Astrocyte of the spinal cord (primary cell): ENCODE measurements around the gene TMEM14B.
"Not testable (repeated sequence)": the region's sequence is repeated elsewhere in the genome, so short reads cannot be mapped to it uniquely, and the experiment has no call there.

Source experiments
- DNase-seq: peaks from one replicate; pipeline ENCODE4 v3.0.0; 2011; ENCODE audit warnings: low read depth, low spot score
- H3K4me3 ChIP-seq: 2 replicates; pipeline ENCODE4 v1.5.1; 2011; ENCODE audit warnings: low read depth, mild to moderate bottlenecking, low read length, moderate library complexity
- in situ Hi-C: cut with HindIII; loops from 2 replicates; pipeline ENCODE4 v1.10.0; 2017; ENCODE audit warnings: low sequenced_read_pairs
- TF ChIP-seq, protein P1 (sequence below): IDR thresholded peaks from 2 replicates; pipeline ENCODE4 v1.5.1; 2012; ENCODE audit warnings: low read depth, mild to moderate bottlenecking, low read length, inconsistent platforms

The TMEM14B gene

DNA sequence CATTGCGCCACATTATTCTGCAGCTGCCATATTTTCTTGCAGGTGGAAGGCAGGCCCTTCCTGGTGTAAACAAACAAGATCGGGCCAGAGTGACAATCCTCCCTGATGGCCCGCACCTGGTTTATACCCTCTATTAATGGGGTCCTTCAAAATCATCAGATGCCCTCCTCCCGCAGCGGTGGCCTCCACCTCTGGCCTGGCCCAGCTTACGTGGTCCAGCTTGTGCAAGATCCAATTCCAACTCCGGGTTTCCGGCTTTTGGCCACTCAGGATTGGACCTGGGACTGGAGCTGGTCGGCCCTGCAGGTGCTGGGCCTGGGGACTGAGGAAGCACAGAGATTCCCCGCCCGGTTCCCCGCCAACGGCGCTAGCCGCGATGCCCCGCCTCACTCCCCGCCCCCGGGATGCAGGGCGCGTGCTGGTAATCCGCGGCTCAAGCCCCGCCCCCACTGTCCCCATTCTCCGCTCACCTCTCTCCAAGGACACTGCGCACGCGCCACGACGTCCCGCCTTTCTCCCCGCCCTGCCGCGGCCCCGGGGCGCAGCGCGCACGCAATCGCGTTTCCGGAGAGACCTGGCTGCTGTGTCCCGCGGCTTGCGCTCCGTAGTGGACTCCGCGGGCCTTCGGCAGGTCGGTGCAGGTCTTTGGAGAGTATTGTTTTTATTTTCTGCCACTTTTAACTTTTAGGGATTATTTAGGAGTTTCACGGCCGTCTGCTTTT is at the start of gene TMEM14B:
Gene TMEM14B, plus strand, starts transcription at position 555 of the 722 bp plus-strand sequence. CDS start 1,441 bp downstream, outside the sequence.
- peak; percentile 96 for DNase-seq
- TF ChIP-seq, protein P1, sequence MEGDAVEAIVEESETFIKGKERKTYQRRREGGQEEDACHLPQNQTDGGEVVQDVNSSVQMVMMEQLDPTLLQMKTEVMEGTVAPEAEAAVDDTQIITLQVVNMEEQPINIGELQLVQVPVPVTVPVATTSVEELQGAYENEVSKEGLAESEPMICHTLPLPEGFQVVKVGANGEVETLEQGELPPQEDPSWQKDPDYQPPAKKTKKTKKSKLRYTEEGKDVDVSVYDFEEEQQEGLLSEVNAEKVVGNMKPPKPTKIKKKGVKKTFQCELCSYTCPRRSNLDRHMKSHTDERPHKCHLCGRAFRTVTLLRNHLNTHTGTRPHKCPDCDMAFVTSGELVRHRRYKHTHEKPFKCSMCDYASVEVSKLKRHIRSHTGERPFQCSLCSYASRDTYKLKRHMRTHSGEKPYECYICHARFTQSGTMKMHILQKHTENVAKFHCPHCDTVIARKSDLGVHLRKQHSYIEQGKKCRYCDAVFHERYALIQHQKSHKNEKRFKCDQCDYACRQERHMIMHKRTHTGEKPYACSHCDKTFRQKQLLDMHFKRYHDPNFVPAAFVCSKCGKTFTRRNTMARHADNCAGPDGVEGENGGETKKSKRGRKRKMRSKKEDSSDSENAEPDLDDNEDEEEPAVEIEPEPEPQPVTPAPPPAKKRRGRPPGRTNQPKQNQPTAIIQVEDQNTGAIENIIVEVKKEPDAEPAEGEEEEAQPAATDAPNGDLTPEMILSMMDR, result no peak
- in situ Hi-C loops, result no loop called here
- peak within 1 kb of the TSS; percentile 93 for H3K4me3 ChIP-seq

DNA sequence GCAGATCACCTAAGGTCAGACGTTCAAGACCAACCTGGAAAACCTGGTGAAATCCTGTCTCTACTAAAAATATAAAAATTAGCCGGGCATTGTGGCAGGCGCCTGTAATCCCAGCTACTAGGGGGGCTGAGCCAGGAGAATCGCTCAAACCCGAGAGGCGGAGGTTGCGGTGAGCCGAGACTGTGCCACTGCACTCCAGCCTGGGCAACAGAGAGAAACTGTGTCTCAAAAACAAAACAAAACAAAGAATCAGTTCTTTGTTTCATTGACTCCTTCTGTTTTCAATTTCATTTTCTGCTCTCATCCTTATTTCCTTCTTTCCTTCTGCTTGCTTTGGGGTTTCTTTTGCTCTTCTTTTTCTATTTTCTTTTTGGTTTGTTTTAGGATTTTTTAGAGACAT is 33.6 kb upstream of the TMEM14B start:
- no peak overlapping the region for H3K4me3 ChIP-seq
- TF ChIP-seq, protein P1, result no peak
- in situ Hi-C loops, result no loop called here
- DNase-seq, result no peak

DNA sequence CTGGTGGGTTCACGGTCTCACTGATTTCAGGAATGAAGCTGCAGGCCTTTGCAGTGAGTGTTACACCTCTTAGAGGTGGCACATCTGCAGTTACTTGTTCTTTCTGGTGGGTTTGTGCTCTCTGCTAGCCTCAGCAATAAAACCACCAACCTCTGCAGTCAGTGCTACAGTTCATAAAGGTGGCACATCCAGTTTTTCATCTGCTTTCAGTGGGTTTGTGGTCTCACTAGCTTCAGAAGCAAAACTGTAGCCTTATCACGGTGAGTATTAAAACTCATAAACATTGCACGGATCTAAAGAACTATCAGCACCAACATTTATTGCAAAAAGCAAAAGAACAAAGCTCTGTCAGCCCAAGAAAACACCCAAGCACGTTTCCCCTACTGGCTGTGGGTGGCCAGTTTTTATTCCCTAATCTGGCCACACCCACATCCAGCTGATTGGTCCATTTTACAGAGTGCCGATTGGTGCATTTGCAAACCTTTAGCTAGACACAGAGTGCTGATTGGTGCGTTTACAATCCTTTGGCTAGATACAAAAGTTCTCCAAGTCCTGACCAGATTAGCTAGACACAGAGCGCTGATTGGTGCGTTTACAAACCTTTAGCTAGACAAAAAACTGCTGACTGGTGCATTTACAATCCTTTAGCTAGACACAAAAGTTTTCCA is 28.2 kb upstream of the TMEM14B start:
- TF ChIP-seq, protein P1, result no peak
- peak overlapping the region; percentile 44 for H3K4me3 ChIP-seq
- in situ Hi-C loops, result no loop called here
- peak; percentile 7 for DNase-seq

DNA sequence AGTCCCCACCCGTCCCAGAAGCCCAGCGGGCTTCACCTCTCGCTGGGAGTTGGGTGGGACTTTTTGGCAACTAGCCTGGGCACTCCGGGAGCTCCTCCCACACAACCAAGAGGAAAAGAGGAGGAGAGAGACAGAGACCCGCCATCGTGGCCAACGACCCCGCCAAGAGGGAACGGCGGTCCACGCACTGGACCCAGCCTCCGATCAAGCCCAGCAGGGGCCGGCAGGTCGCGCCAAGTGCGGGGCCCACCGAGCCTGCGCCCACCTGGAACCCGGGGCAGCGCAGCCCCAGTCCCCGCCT is 27.7 kb upstream of the TMEM14B start:
- DNase-seq, result no peak
- in situ Hi-C loops, result no loop called here
- H3K4me3 ChIP-seq, result peak overlapping the region; percentile 44
- TF ChIP-seq, protein P1, result no peak

DNA sequence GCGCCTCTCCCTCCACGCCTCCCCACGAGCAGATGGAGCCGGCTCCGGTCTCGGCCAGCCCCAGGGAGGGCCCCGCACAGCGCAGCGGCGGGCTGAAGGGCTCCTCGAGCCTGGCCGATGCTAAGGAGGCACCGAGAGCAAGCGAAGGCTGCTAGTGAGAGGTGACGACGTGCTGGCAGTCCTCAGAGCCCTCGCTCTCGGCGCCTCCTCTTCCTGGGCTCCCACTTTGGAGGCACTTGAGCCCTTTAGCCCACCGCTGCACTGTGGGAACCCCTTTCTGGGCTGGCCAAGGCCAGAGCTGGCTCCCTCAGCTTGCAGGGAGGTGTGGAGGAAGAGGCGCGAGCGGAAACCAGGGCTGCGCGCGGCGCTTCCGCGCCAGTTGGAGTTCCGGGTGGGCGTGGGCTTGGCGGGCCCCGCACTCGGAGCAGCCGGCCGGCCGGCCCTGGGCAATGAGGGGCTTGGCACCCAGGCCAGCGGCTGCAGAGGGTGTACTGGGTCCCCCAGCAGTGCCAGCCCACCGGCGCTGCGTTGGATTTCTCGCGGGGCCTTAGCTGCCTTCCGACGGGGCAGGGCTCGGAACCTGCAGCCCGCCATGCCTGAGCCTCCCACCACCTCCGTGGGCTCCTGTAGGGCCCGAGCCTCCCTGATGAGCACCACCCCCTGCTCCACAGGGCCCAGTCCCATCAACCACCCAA is 27.2 kb upstream of the TMEM14B start:
- H3K4me3 ChIP-seq, result peak overlapping the region; percentile 44
- in situ Hi-C loops, result no loop called here
- peak; percentile 22 for DNase-seq
- TF ChIP-seq, protein P1, result no peak

DNA sequence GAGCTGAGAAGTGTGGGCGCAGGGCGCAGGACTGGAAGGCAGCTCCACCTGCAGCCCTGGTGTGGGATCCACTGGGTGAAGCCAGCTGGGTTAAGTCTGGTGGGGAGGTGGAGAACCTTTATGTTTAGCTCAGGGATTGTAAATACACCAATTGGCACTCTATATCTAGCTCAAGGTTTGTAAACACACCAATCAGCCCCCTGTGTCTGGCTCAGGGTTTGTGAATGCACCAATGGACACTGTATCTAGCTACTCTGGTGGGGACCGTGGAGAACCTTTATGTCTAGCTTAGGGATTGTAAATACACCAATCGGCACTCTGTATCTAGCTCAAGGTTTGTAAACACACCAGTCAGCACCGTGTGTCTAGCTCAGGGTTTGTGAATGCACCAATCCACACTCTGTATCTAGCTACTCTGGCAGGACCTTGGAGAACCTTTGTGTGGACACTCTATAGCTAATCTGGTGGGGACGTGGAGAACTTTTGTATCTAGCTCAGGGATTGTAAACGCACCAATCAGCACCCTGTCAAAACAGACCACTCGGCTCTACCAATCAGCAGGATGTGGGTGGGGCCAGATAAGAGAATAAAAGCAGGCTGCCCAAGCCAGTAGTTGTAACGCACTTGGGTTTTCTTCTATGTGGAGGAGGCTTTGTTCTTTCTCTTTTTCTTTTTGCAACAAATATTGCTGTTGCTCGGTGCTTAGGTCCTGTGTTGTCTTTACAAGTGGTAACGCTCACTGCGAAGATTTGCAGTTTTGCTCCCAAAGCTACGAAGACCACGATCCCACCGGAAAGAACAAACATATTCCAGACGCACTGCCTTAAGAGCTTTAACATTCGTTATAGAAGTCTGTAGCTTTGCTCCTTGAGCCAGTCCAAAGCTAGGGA is 26.4 kb upstream of the TMEM14B start:
- in situ Hi-C loops, DNase-seq: not testable (repeated sequence)

More for the DNA sequence above, 26.4 kb upstream of the TMEM14B start:
- peak overlapping the region; percentile 44 for H3K4me3 ChIP-seq
